Stimulated activated CD4-positive, alpha-beta T cell treated with anti-CD3 and anti-CD28 coated beads, Interleukin-4, amount 100 ng/mL, for 4 hours (primary cell): Measurements from ENCODE around the gene OBSL1.

ENCODE experiments used
- DNase-seq, 2 experiments: peaks; one replicate each; pipeline ENCODE4 v3.0.0-alpha.2; 2020

Gene OBSL1

DNA sequence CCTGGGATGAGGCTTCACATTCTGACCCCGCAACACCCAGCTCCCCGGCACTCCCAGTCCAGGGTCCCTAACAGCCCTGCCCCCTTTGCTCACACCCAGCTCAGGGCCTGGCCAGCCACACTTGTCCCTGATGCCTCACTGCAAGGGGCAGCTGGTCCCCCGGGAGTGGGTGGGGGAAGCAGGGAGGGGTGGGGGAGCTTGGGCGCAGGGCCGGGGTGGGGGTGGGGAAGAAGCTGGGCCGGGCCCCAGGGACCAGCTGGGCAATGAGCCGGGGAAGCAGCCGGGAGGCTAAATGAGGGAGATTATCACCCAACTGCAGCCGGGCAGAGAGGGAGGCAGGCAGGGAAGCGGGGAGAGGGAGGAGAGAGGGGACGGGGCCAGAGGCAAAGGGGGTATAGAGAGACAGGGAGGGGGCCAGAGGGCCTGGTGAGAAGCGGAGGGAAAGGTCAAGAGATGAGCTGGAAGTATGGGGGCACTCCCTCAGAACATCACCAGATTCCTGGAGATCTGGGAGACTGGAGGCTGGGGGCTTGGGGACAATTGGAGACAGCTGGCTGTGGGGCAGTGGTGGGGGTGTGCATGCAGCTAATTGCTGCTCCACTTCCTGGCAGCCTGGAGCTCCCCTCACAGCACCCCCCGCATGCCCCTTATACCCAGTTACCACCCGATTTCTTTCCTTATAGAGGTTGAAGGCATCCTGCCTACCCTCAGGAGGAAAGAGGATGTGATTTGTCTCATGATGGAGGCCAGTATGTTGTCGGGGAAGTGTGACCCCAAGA lies 59.6 kb downstream of the OBSL1 start:
- DNase-seq: no peak

DNA sequence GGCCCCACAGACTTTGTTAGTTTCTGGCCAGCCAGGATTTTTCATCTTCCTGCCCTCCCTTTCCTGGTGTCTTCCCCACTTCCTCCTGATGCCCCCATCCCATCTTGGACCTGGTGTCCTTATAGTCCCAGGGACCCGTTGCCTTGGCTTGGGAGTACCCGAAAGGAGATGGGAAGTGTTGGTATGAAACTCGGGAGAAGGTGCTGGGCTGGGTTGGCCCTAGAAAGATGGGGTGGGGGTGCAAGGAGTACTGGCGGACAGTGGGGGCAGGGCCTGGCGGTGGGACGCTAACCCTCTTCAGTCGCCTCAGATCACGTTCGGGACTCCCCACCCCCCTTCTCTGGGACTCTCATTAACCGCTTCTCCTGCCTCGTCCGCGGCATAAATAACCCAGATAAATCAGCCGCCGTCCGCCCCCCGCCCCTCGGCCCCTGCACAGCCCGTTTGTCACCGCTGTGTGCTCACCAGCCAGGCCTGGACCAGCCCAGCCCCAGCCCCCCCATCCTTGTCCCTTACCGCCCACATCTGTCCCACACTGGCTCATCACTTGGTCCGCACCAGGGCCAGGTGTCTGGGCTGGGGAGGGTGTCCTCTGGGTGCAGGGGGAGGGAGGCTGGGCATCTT lies 60.7 kb downstream of the OBSL1 start:
- no peak for DNase-seq

DNA sequence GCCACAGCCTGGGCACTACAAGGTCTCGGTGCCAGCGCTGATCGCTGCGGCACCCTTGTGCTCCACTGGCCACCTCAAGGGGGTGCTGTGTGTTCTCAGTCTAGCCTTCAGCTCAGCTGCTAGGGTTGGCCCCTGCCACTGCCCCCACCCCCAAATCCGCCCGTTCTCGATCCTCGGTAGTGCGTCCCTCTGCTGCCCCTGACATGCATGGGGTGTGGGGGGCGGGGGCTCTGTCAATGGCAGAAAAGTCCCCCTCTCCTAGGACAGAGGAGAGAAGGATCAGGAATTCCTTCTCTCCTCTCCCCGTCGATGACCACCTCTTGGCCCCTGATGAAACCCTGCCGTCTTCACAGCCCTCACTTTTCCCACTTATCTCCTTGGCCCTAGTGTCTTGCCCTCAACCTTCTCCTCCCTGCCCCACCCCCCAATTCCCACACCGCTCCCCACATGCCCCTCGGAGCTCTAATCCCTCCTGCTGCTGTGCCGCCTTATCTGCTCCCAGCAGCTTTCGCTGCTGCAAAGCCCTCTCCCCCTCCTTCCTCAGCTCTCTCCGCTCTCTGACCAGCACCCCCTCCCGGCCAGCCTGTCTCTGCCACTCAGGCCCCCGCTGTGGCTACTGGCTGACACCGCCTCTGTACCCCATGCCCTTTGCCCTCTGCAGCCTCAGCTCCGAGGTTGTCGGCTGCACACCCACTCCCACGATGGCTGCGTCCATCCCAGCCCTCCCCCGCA lies 61.4 kb downstream of the OBSL1 start:
- peak; percentile 34 to 41 for DNase-seq

DNA sequence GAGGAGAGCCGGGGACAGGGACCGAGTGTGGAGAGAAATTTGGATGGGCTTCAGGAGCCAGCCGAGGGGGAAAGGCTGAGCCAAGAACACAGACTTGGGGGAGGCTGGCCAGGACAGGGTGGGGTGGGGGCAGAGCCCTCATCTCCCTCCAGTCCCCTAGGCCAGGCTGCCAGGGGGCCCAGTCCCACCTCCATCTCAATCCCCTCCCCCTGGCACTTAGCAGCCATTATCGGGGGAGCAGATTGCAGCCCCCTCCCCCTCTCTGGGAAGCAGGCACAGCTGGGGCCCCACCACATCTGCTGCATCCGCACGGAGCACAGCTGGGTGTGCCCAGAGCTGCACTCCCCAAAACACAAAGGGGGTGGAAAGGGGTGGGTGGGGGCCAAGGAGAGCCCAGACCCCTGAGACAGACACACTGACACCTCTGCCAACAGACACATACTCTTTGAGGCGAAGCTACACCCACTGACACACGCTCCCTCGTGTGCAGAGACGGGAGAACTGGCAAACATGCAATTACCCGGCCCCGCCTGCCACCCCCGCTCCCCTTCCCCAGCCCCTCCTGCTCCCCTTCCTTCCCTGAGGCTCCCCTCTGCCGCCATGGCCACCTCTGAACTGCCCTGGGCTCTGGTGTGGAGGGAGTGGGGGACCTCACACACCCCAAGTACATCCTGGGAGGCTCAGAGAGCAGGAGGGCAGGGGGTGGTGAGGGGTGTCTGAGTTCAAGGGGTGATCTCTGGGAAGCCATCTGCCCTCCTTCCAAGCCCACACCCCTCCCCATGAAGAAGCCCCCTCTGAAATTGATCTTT lies 62.2 kb downstream of the OBSL1 start:
- DNase-seq: no peak

DNA sequence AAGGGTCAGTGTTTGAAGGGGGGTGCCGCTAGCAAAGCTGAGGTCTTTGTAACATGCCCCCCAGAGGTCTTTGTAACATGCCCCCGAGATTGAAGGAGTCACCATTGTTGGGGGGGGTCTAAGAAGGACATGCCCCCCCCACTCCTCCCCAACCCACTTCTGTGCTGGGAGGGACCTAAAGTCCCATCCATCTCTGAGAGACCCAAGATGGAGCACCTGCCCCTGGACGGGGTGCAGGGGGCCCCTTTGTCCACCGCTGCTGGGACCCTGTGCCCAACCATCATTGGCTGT lies 63.0 kb downstream of the OBSL1 start:
- DNase-seq: no peak

DNA sequence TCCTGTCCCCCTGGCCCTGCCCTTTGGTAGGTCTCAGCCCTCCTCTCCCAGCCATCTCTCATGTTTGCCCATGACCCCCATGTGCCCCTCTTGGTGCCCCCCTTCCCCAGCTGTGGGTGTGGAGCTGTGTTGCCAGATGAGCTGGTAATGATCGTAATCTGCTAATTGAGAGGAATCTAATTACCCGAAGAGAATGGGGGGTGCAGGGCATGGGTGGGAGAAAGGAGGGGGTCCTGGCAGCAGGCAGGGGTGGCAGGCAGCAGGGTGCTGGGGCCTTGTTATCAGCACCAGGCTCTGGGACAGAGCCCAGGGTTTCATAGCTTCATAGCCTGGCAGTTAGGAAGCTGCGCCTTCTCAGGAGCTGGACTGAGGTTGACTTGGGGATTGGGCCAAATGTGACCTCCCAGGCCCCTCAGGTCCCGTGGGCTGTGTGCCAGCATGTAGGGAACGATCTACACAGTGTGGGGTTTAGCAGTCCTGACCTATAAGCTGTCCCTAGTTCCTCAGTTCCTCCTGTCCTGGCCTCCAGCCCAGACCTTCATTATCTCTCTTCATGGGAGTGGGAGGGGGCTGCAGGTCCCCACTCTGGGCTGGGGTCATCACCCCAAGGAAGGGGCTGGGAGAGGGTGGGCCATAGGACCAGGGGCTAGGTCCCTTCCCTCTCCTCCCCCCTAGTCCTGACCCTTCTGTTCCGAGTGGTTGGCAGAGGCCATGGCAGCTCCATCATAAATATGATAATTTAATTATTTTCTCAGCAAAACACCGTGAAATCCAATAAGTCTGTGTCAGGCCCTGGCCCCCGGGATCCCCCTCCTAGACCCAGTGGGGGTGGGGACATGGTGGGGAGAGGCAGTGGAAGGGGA lies 63.5 kb downstream of the OBSL1 start:
- no peak for DNase-seq

DNA sequence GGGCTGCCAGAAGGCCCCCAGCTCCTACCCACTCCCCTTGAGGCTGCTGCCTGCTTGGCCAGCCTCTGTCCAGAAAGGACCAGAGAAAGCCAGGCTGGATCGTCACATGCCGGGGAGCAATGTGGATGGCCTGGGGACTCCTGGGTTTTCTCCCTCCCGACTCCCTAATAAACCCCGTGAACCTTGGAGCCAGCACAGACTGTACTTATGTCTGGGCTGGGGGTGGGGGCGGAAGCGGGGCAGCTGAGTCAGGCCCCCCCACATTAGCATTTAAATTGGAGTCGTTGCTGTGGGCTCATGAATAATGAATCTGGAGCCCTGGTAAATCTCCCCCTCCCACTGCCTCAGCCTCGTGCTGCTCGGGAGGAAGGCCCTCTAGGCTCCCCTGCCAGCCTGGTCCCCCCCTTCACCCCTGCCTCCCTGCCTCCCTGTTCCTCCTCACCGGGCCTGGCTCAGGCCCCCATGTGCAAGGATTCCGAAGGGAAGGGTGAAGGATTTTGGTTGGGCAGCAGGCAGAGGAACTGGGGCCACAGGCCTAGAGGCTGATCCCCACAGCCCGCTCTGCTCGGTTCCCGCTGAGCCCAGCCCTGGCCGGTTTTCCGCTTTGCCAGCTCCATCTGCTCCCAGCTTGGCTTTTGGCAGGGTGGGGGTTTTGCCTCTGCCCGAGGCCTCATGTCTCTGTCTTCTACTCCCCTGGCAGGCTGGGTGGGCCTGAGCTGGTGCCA lies 64.4 kb downstream of the OBSL1 start:
- DNase-seq: no peak

DNA sequence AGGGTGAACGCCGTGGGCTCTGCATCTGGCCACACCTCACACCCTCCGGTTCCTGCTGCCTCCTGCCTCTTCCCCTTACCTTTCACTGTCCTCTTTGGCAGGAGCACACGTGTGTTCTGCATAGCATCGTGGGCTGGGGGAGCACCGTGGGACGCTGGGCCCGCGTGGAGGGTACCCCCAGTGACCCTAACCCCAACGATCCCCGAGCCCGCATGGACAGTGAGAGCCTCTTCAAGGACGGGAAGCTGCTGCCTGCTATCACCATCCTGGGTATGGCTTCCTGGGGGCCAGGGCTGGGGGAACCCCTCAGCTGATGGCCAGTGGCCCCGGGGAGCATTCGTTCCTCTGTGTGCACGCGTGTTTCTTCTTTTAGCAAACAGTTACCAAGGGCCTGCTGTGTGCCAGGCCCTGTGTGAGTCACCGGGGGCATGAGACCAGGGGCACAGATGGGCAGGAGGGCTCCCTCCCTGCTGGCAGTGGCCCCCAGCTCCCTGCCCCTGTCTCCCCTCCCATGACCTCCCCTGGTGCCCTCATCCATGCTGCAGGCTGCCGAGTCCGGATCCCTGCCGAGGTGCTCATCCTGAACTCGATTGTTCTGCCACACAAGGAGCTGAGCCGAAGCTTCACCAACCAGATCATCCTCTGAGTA lies 65.1 kb downstream of the OBSL1 start:
- no peak for DNase-seq

DNA sequence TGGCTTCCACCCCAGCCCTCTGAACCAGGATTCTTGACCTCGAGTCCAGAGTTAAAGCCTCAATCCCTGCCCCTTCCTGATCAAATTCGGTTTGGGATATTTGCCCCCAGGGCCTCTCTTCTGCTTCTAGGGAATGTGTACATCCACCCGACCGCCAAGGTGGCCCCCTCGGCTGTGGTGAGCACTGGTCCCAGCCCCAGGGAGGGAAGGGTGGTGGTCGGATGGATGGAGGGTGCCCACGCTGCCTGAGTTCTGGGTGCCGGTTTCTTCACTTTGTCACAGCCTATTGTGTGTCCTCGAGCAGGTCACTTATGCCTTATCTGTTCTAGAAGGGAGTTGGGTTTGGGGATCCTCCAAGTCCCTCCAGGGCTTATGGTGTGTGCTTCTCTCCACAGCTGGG lies 65.8 kb downstream of the OBSL1 start:
- DNase-seq: no peak

DNA sequence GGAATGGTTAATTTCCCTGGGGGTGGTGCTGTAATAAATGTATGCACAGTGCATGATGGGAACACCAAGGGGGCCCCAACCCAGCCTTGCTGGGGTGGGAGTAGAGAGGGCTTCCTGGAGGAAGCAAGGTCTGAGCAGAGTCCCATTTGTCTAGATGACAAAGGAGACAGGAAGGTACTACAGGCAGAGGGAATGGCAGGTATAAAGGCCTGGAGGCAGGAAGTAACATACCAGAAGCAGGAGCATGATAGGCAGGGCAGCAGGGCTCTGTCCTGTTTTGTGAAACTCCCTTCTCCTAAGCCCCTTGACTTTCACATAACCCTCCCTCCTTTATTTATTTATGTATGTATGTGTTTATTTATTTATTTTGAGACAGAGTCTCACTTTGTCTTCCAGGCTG lies 68.7 kb downstream of the OBSL1 start:
- DNase-seq: no peak

DNA sequence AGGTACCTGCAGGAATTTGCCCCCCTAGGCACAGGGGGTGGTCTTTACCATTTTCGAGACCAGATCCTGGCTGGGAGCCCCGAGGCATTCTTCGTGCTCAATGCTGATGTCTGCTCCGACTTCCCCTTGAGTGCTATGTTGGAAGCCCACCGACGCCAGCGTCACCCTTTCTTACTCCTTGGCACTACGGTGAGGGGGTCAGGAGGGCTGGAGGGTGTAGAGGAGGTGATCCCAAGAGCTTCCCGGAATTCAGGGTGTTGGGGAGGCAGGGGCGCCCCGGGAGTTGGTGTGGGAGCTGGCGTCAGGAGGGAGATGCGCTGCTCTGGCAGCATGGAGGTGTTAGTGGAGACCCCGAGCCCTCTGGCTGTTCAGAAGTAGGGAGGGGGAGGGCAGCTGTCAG lies 69.5 kb downstream of the OBSL1 start:
- DNase-seq: no peak
